Testis (tissue), 3 donors: ENCODE results near the gene STXBP5. TPM values are rescaled to one million over a fixed set of nuclear protein-coding genes. Genes with fewer than 3 reads are reported as not detected.

Source experiments
- DNase-seq: peaks from one replicate; pipeline ENCODE4 v3.0.0-alpha.2; 2019
- H3K27ac ChIP-seq, 2 donors: fragments of 200-600 bp; sonication (generic); one replicate each; pipeline ENCODE4 v1.5.1; 2019
- H3K27me3 ChIP-seq: fragments of 200-600 bp; sonication (generic); one replicate; pipeline ENCODE4 v1.5.1; 2019
- H3K36me3 ChIP-seq: fragments of 200-600 bp; sonication (generic); one replicate; pipeline ENCODE4 v1.5.1; 2017; ENCODE audit warnings: low read depth; ENCODE audit errors: missing control alignments
- H3K4me1 ChIP-seq: fragments of 200-600 bp; sonication (generic); one replicate; pipeline ENCODE4 v1.5.1; 2019
- H3K4me3 ChIP-seq, 2 donors: fragments of 200-600 bp; sonication (generic); one replicate each; pipeline ENCODE4 v1.5.1; 2017 to 2019
- H3K9me3 ChIP-seq: fragments of 200-600 bp; sonication (generic); one replicate; pipeline ENCODE4 v1.5.1; 2017
- CTCF ChIP-seq, 3 experiments: fragments of 450-650 bp in 2 of 3; fragments of 200-600 bp in 1 of 3; sonication (generic) in 1 of 3; IDR thresholded peaks; one replicate each; pipeline ENCODE4 v1.5.1; 2016 to 2019; ENCODE audit warnings: antibody characterized with exemption in 3 of 3, mild to moderate bottlenecking in 2 of 3, moderate library complexity in 1 of 3
- POLR2A ChIP-seq: fragments of 450-650 bp; IDR thresholded peaks from one replicate; pipeline ENCODE4 v1.6.1; 2017; ENCODE audit warnings: antibody characterized with exemption, mild to moderate bottlenecking, moderate library complexity
- WGBS, 2 donors: methylation state at CpG; one replicate each; pipeline ENCODE4 v1.1.5; 2018; 5-methylcytosine and 5-hydroxymethylcytosine counted together
- intact Hi-C: fragments of 100-400 bp; cut with DNase I; formaldehyde crosslinking; loops from one replicate; pipeline ENCODE4 v1.15.1; 2023; ENCODE audit warnings: low total_unique reads
- polyA plus RNA-seq: library from polyadenylated mRNA; stranded (reverse); fragments of 350-450 nt; fragmentation: Illumina TruSeq; extraction: RNeasy Lipid Tissue Mini Kit (QIAGEN cat#74804); gene quantifications from one replicate; pipeline ENCODE4 v1.2.3, GENCODE V29; 2014; ENCODE audit warnings: low read depth, low replicate concordance; ENCODE audit not compliant: insufficient read depth
- total RNA-seq, 2 donors: library from RNA; depleted of rRNA; stranded (reverse); fragments of >200 nt; gene quantifications; one replicate each; pipeline ENCODE4 v1.2.3, GENCODE V29; 2016

The STXBP5 gene
- total and polyA plus RNA-seq, 3 donors from 2014 or later = 29.9 to 47.4 (median 43.5) TPM

- no peak for DNase-seq
- H3K27ac ChIP-seq = no peak overlapping the region
- WGBS, 2 donors = 90 to 97% methylated on average over 2 of the region's 2 CpGs
- no peak for TF ChIP-seq CTCF (IDR thresholded peaks at IDR 0.05)
- TF ChIP-seq POLR2A = no peak
- no peaks in the 10 kb centered on the region for H3K27me3 ChIP-seq
- H3K4me3 ChIP-seq = no peak overlapping the region
- intact Hi-C loops = no loop called here
- no peaks in the 10 kb centered on the region for H3K36me3 ChIP-seq
- no peaks in the 10 kb centered on the region for H3K9me3 ChIP-seq
- H3K4me1 ChIP-seq = no peaks in the 10 kb centered on the region
Observed at GRCh38 chr6:147226163-147226724, 22.0 kb downstream of the STXBP5 start.

DNA sequence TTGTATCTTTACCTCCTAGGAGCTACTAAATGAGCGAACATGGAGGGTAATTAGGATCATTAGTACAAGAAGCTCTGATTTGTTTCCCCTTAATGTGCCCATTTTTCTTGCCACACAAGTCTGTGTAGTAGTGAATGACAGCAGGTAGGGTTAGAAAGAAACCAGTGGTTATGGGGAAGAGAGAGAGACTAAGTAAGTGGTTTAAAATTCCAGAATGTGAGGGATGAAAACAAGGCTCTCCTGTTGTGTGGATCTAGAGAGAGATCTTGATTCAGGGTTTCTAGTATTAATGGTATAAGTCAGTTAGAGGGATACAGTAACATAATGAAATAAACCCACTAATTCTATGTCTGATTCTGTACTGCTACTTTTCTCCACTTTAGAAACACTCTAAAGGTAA, 22.7 kb downstream of the STXBP5 start:
- 93 to 96% methylated on average over 1 of the region's 1 CpG for WGBS, 2 donors
- intact Hi-C loops = no loop called here
- DNase-seq = no peak
- Histone ChIP-seq H3K27ac (no peak overlapping the region), H3K27me3 (no peaks in the 10 kb centered on the region), H3K36me3 (no peaks in the 10 kb centered on the region), H3K4me3 (no peak overlapping the region), H3K9me3 (no peaks in the 10 kb centered on the region), H3K4me1 (no peaks in the 10 kb centered on the region)
- TF ChIP-seq CTCF (IDR thresholded peaks at IDR 0.05) (no peak), POLR2A (no peak)

GRCh38 chr6:147227770-147228320, 23.6 kb downstream of the STXBP5 start:
- DNase-seq = no peak
- H3K27ac ChIP-seq = no peak overlapping the region
- H3K4me1 ChIP-seq = no peaks in the 10 kb centered on the region
- 88 to 91% methylated on average over 1 of the region's 1 CpG for WGBS, 2 donors
- TF ChIP-seq CTCF (IDR thresholded peaks at IDR 0.05) (no peak), POLR2A (no peak)
- no peaks in the 10 kb centered on the region for H3K27me3 ChIP-seq
- no peak overlapping the region for H3K4me3 ChIP-seq
- H3K9me3 ChIP-seq = no peaks in the 10 kb centered on the region
- intact Hi-C loops = no loop called here
- H3K36me3 ChIP-seq = no peaks in the 10 kb centered on the region

DNA sequence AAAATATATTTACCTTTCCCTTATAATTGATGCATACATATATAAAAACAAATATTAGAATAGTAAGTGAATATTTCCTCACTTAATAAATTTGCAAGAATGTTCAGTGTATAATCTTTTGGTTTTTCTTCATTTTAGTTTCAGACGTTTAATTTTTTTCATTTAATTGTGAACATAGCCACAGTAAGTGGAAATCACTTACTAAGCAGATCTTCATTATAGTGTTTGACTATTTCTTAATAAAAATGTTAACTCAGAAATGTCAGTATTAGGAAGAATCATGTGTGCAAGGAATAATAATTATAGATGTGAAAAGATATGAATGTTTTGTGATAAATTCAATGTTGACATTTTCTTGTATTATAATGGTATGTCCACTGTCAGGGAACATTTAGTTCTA, 27.4 kb downstream of the STXBP5 start:
- H3K4me1 ChIP-seq = no peaks in the 10 kb centered on the region
- no peaks in the 10 kb centered on the region for H3K27me3 ChIP-seq
- H3K27ac ChIP-seq = no peak overlapping the region
- intact Hi-C loops = no loop called here
- H3K9me3 ChIP-seq = no peaks in the 10 kb centered on the region
- TF ChIP-seq POLR2A = no peak
- TF ChIP-seq CTCF (IDR thresholded peaks at IDR 0.05) = no peak
- WGBS, 2 donors = 50 to 74% methylated on average over 1 of the region's 1 CpG
- no peak overlapping the region for H3K4me3 ChIP-seq
- DNase-seq = no peak
- no peaks in the 10 kb centered on the region for H3K36me3 ChIP-seq

DNA sequence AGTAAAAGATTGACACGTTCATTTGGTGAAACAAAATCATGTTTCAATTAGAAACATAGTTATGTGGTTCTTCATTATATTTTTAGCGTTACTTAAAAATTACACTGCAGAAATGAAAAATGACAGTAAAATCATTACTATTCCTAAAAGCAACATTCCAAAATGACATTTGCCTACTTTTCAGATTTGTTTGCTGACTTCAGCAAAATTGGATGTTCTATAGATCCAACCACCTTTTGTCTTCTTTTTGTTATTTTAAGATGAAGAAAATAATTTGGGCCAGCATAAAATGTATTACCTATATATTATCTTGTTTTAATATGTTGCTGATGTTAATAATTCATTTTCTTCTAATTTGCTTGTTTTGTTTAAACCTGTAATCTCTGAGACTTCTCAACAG, 30.5 kb downstream of the STXBP5 start:
- H3K36me3 ChIP-seq = no peaks in the 10 kb centered on the region
- no peaks in the 10 kb centered on the region for H3K27me3 ChIP-seq
- H3K4me1 ChIP-seq = no peaks in the 10 kb centered on the region
- TF ChIP-seq CTCF (IDR thresholded peaks at IDR 0.05) = no peak
- no peak for TF ChIP-seq POLR2A
- no peak overlapping the region for H3K27ac ChIP-seq
- intact Hi-C loops = no loop called here
- no peak overlapping the region for H3K4me3 ChIP-seq
- no peaks in the 10 kb centered on the region for H3K9me3 ChIP-seq
- DNase-seq = no peak
- 92 to 95% methylated on average over 2 of the region's 2 CpGs for WGBS, 2 donors
